SK-N-SH (cell line): ENCODE results near the gene PLA2G4B. TPM values are rescaled to one million over a fixed set of nuclear protein-coding genes. Genes with fewer than 3 reads are reported as not detected.

ENCODE experiments used
- CTCF ChIA-PET: fragments of 300-600, 350-600 bp; formaldehyde crosslinking; extraction: SDS; loops from one replicate; lab custom pipeline; 2021; lab: Yijun Ruan, JAX
- POLR2A ChIA-PET: fragments of 350-600 bp; sonication (Branson Sonifier 250); formaldehyde crosslinking; extraction: SDS; loops from one replicate; lab custom pipeline; 2020; ENCODE audit warnings: antibody characterized with exemption, inconsistent platforms; lab: Yijun Ruan, JAX
- DNase-seq: peaks from one replicate; pipeline ENCODE4 v3.0.0; 2012
- H2AFZ ChIP-seq: fragments of 200-600 bp; sonication (generic); 2 replicates; pipeline ENCODE4 v1.8.1; 2016; ENCODE audit warnings: antibody characterized with exemption, mild to moderate bottlenecking, low read depth
- H3F3A ChIP-seq: fragments of 200-600 bp; sonication (generic); replicated peaks from 2 replicates; pipeline ENCODE3; 2016; ENCODE audit warnings: antibody characterized with exemption, mild to moderate bottlenecking; ENCODE audit not compliant: insufficient read depth
- H3K27ac ChIP-seq, 2 experiments: fragments of 200-500 bp in 1 of 2; fragments of 200-600 bp in 1 of 2; sonication (Bioruptor generic) in 1 of 2; sonication (generic), shearing (Covaris generic) in 1 of 2; 2 replicates each; pipeline versions ENCODE4 v1.5.1 to v1.6.1; 2014 to 2016; ENCODE audit warnings: low read depth in 2 of 2, inconsistent platforms in 1 of 2, low read length in 1 of 2, mild to moderate bottlenecking in 1 of 2, mixed read lengths in 1 of 2
- H3K27me3 ChIP-seq: fragments of 200-600 bp; sonication (generic), shearing (Covaris generic); 2 replicates; pipeline ENCODE4 v1.6.1; 2016; ENCODE audit warnings: mixed run types; ENCODE audit not compliant: insufficient read depth
- H3K36me3 ChIP-seq, 2 experiments: fragments of 200-500 bp in 1 of 2; fragments of 200-600 bp in 1 of 2; sonication (Bioruptor generic) in 1 of 2; sonication (generic) in 1 of 2; replicated peaks in 1 of 2; 2 replicates each; pipeline versions ENCODE3 to v1.5.1; 2014 to 2016; ENCODE audit warnings: low read length in 1 of 2, mild to moderate bottlenecking in 1 of 2; ENCODE audit not compliant: insufficient read depth in 2 of 2, control insufficient read depth in 1 of 2
- H3K4me1 ChIP-seq, 2 experiments: fragments of 200-500 bp in 1 of 2; fragments of 200-600 bp in 1 of 2; sonication (Bioruptor generic) in 1 of 2; sonication (generic), shearing (Covaris generic) in 1 of 2; 2 replicates each; pipeline versions ENCODE4 v1.5.1 to v1.6.1; 2014 to 2016; ENCODE audit warnings: low read depth in 1 of 2, low read length in 1 of 2, mixed run types in 1 of 2; ENCODE audit not compliant: insufficient read depth in 2 of 2, control insufficient read depth in 1 of 2
- H3K4me2 ChIP-seq: fragments of 200-600 bp; sonication (generic), shearing (Covaris generic); 2 replicates; pipeline ENCODE4 v1.6.1; 2017; ENCODE audit warnings: mixed run types
- H3K4me3 ChIP-seq, 2 experiments: fragments of 200-500 bp in 1 of 2; fragments of 200-600 bp in 1 of 2; sonication (Bioruptor generic) in 1 of 2; sonication (generic), shearing (Covaris generic) in 1 of 2; 2 replicates each; pipeline versions ENCODE4 v1.5.1 to v1.8.1; 2014 to 2016; ENCODE audit warnings: low read depth in 2 of 2, inconsistent platforms in 1 of 2, low read length in 1 of 2, mild to moderate bottlenecking in 1 of 2, mixed read lengths in 1 of 2, moderate library complexity in 1 of 2
- H3K79me2 ChIP-seq: fragments of 200-600 bp; sonication (generic); 2 replicates; pipeline ENCODE4 v1.8.1; 2017; ENCODE audit warnings: mild to moderate bottlenecking; ENCODE audit not compliant: insufficient read depth
- H3K9ac ChIP-seq: fragments of 200-600 bp; sonication (generic); 2 replicates; pipeline ENCODE4 v1.6.1; 2017; ENCODE audit warnings: mixed run types
- H3K9me2 ChIP-seq: fragments of 200-600 bp; sonication (generic); 2 replicates; pipeline ENCODE4 v1.6.1; 2017; ENCODE audit warnings: mixed run types
- H3K9me3 ChIP-seq: fragments of 200-600 bp; sonication (generic); 2 replicates; pipeline ENCODE4 v1.6.1; 2017; ENCODE audit warnings: mixed run types, mild to moderate bottlenecking, moderate library complexity
- H4K20me1 ChIP-seq: fragments of 200-600 bp; sonication (generic); 2 replicates; pipeline ENCODE4 v1.6.1; 2017; ENCODE audit warnings: mild to moderate bottlenecking, mixed run types; ENCODE audit not compliant: insufficient read depth
- ELF1 ChIP-seq: IDR thresholded peaks from 2 replicates; pipeline ENCODE4 v1.4.0; 2012
- EP300 ChIP-seq, 2 experiments: IDR thresholded peaks; 2 replicates each; pipeline versions ENCODE4 v1.4.0 to v1.6.1; 2012; ENCODE audit warnings: borderline replicate concordance in 1 of 2, low read depth in 1 of 2, low read length in 1 of 2
- FOSL2 ChIP-seq: IDR thresholded peaks from 2 replicates; pipeline ENCODE4 v1.4.0; 2012; ENCODE audit warnings: low read depth, mild to moderate bottlenecking, moderate library complexity, borderline replicate concordance
- FOXJ3 ChIP-seq: sonication (generic); formaldehyde crosslinking; IDR thresholded peaks from 2 replicates; pipeline ENCODE4 v1.5.1; 2020; ENCODE audit warnings: mild to moderate bottlenecking, missing genetic modification reagents
- GABPA ChIP-seq: IDR thresholded peaks from 2 replicates; pipeline ENCODE4 v1.4.0; 2012; ENCODE audit warnings: low read depth, mild to moderate bottlenecking
- GATA2 ChIP-seq: sonication (generic); formaldehyde crosslinking; IDR thresholded peaks from 2 replicates; pipeline ENCODE4 v1.5.0; 2020; ENCODE audit warnings: mild to moderate bottlenecking, missing genetic modification reagents
- MEF2A ChIP-seq: IDR thresholded peaks from 2 replicates; pipeline ENCODE4 v1.4.0; 2012; ENCODE audit warnings: low read depth, borderline replicate concordance
- NFIC ChIP-seq: IDR thresholded peaks from 2 replicates; pipeline ENCODE4 v1.4.0; 2012; ENCODE audit warnings: borderline replicate concordance
- NRF1 ChIP-seq: IDR thresholded peaks from 2 replicates; pipeline ENCODE4 v1.6.1; 2012; ENCODE audit warnings: low read depth, mild to moderate bottlenecking, low read length
- POLR2AphosphoS5 ChIP-seq: IDR thresholded peaks from 2 replicates; pipeline ENCODE4 v1.6.1; 2012; ENCODE audit warnings: low read depth, low read length
- RAD21 ChIP-seq: IDR thresholded peaks from 2 replicates; pipeline ENCODE4 v1.6.1; 2012; ENCODE audit warnings: mild to moderate bottlenecking, low read length
- REST ChIP-seq: IDR thresholded peaks from 2 replicates; pipeline ENCODE4 v1.6.1; 2012; ENCODE audit warnings: mild to moderate bottlenecking, low read depth, low read length, moderate library complexity
- RXRA ChIP-seq: IDR thresholded peaks from 2 replicates; pipeline ENCODE4 v1.4.0; 2012; ENCODE audit warnings: low read depth, mild to moderate bottlenecking, borderline replicate concordance
- SMC3 ChIP-seq: IDR thresholded peaks from 2 replicates; pipeline ENCODE4 v1.6.1; 2012; ENCODE audit warnings: low read depth, low read length, improper control_type of control experiment
- USF2 ChIP-seq: fragments of 150-350 bp; IDR thresholded peaks from 2 replicates; pipeline ENCODE4 v1.6.1; 2017; ENCODE audit warnings: antibody characterized with exemption, low read length, low read depth, borderline replicate concordance
- YY1 ChIP-seq: IDR thresholded peaks from 2 replicates; pipeline ENCODE4 v1.4.0; 2012; ENCODE audit warnings: low read depth, mild to moderate bottlenecking
- ZBTB33 ChIP-seq: IDR thresholded peaks from 2 replicates; pipeline ENCODE4 v1.4.0; 2012; ENCODE audit warnings: low read depth, borderline replicate concordance
- WGBS: methylation state at CpG from one replicate; pipeline ENCODE4 v1.1.6; 2017; ENCODE audit warnings: low lambda C conversion rate; 5-methylcytosine and 5-hydroxymethylcytosine counted together
- polyA plus RNA-seq, 3 experiments: library from polyadenylated mRNA; depleted of rRNA; stranded (reverse); fragments of >200 nt; gene quantifications; 2 replicates each; pipeline ENCODE4 v1.2.3, GENCODE V29; 2012
- TF ChIP-seq, protein P1 (sequence below): IDR thresholded peaks from 2 replicates; pipeline ENCODE4; 2012
- TF ChIP-seq, protein P2 (sequence below): IDR thresholded peaks from 2 replicates; pipeline ENCODE4 v1.4.0; 2012; ENCODE audit warnings: low read depth

Gene PLA2G4B
- polyA plus RNA-seq, 1 of the 3 experiments (the other 2 are of a cell fraction) = 5.3 TPM

DNA sequence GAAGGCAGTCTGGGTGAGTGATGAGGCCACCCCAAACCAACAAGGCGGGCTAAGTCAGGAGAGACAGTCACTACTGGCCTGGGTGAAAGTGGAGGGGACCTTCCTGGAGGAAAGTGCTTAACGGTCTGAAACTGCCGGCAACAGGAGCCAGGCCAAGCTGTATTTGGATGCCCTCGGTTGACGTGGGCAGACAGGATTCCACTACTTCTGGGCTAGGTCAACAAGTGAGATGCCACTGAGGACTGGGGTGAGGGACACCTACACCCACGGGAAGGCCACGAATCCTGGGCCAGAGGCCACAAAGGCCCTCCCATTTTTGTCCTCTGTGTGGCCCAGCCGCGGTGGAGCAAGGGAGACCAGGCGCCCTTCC, 42.9 kb downstream of the PLA2G4B start:
- no peaks in the 10 kb centered on the region for H3K79me2 ChIP-seq
- no peaks in the 10 kb centered on the region for H4K20me1 ChIP-seq
- no peaks in the 10 kb centered on the region for H3K27me3 ChIP-seq
- TF ChIP-seq POLR2AphosphoS5 (no peak), SMC3 (no peak), FOXJ3 (CRISPR knock-in tag) (no peak), RXRA (no peak), RAD21 (no peak), REST (no peak), EP300 (IDR thresholded peaks at IDR 0.05; ENCODE audit: borderline replicate concordance in 1 of 2, low read depth in 1 of 2, low read length in 1 of 2) (no peak), GABPA (no peak), NFIC (no peak), ZBTB33 (no peak), GATA2 (CRISPR knock-in tag) (no peak), NRF1 (no peak), ELF1 (no peak), FOSL2 (no peak), USF2 (no peak), MEF2A (no peak), YY1 (no peak)
- TF ChIP-seq, protein P1, sequence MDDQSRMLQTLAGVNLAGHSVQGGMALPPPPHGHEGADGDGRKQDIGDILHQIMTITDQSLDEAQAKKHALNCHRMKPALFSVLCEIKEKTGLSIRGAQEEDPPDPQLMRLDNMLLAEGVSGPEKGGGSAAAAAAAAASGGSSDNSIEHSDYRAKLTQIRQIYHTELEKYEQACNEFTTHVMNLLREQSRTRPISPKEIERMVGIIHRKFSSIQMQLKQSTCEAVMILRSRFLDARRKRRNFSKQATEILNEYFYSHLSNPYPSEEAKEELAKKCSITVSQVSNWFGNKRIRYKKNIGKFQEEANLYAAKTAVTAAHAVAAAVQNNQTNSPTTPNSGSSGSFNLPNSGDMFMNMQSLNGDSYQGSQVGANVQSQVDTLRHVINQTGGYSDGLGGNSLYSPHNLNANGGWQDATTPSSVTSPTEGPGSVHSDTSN = no peak
- TF ChIP-seq, protein P2, sequence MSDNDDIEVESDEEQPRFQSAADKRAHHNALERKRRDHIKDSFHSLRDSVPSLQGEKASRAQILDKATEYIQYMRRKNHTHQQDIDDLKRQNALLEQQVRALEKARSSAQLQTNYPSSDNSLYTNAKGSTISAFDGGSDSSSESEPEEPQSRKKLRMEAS = no peak
- H3K9me2 ChIP-seq = no peaks in the 10 kb centered on the region
- no peak overlapping the region for H2AFZ ChIP-seq
- ChIA-PET POLR2A (no interaction called here), CTCF (interaction anchor here (1.0 to 2.1 kb wide), 2 partner anchors 23 to 324 kb away, joined by 4 to 5 read pairs; no protein-coding TSS in a partner anchor)
- WGBS = 83% methylated on average over 10 of the region's 10 CpGs
- H3K4me3 ChIP-seq = no peak overlapping the region
- no peaks in the 10 kb centered on the region for H3F3A ChIP-seq
- peaks cover 0 to 21% of the 10 kb centered on the region in 2 experiments; a peak in 1 of 4 replicates for H3K4me1 ChIP-seq
- no peak overlapping the region for H3K27ac ChIP-seq
- no peaks in the 10 kb centered on the region for H3K36me3 ChIP-seq
- H3K9me3 ChIP-seq = no peaks in the 10 kb centered on the region
- no peak overlapping the region for H3K4me2 ChIP-seq
- no peak overlapping the region for H3K9ac ChIP-seq
- no peak for DNase-seq
